Osteoblast (primary cell): ENCODE data around the gene FAM72A. TPM values are rescaled to one million over a fixed set of nuclear protein-coding genes. Genes with fewer than 3 reads are reported as not detected.

Source experiments
- DNase-seq: peaks from one replicate; pipeline ENCODE4 v3.0.0; 2011; ENCODE audit warnings: low spot score, mixed read lengths; ENCODE audit not compliant: insufficient read length; ENCODE audit errors: missing footprints
- H2AFZ ChIP-seq: 2 replicates; pipeline ENCODE4 v1.6.0; 2011; ENCODE audit warnings: mild to moderate bottlenecking, low read length
- H3K27ac ChIP-seq: 2 replicates; pipeline ENCODE4 v1.5.1; 2011; ENCODE audit warnings: mild to moderate bottlenecking, low read depth, low read length, moderate library complexity
- H3K27me3 ChIP-seq: 2 replicates; pipeline ENCODE4 v1.6.0; 2012; ENCODE audit warnings: mild to moderate bottlenecking, control low read depth, inconsistent platforms, low read length, moderate library complexity; ENCODE audit not compliant: insufficient read depth
- H3K36me3 ChIP-seq: 2 replicates; pipeline ENCODE4 v1.5.1; 2011; ENCODE audit warnings: mild to moderate bottlenecking, low read length, control low read depth, moderate library complexity; ENCODE audit not compliant: insufficient read depth
- H3K4me1 ChIP-seq: 2 replicates; pipeline ENCODE4 v1.5.1; 2011; ENCODE audit warnings: mild to moderate bottlenecking, low read length, control low read depth, moderate library complexity; ENCODE audit not compliant: insufficient read depth
- H3K4me2 ChIP-seq: 2 replicates; pipeline ENCODE4 v1.6.0; 2011; ENCODE audit warnings: mild to moderate bottlenecking, low read length; ENCODE audit not compliant: insufficient read depth
- H3K4me3 ChIP-seq: fragments of 200-600 bp; sonication (generic); 3 replicates; pipeline ENCODE4 v1.5.1; 2012; ENCODE audit warnings: mild to moderate bottlenecking, low read length, inconsistent platforms; ENCODE audit not compliant: insufficient read depth
- H3K79me2 ChIP-seq: 2 replicates; pipeline ENCODE4 v1.6.0; 2012; ENCODE audit warnings: mild to moderate bottlenecking, low read length, control low read depth, inconsistent platforms; ENCODE audit not compliant: insufficient read depth
- H3K9me3 ChIP-seq: 2 replicates; pipeline ENCODE4 v1.5.1; 2011; ENCODE audit warnings: low read depth, low read length, control low read depth
- H4K20me1 ChIP-seq: 2 replicates; pipeline ENCODE4 v1.6.0; 2012; ENCODE audit warnings: mild to moderate bottlenecking, low read length, control low read depth; ENCODE audit not compliant: insufficient read depth
- total RNA-seq: library from RNA; depleted of rRNA; stranded (reverse); fragments of >200 nt; gene quantifications from 2 replicates; pipeline ENCODE4 v1.2.3, GENCODE V29; 2012
- TF ChIP-seq, protein P1 (sequence below): IDR thresholded peaks from 2 replicates; pipeline ENCODE4 v1.5.1; 2011; ENCODE audit warnings: mild to moderate bottlenecking, low read depth, low read length, moderate library complexity; ENCODE audit errors: extremely low read depth

Gene FAM72A
- total RNA-seq, 1 donor = 2.2 TPM

DNA sequence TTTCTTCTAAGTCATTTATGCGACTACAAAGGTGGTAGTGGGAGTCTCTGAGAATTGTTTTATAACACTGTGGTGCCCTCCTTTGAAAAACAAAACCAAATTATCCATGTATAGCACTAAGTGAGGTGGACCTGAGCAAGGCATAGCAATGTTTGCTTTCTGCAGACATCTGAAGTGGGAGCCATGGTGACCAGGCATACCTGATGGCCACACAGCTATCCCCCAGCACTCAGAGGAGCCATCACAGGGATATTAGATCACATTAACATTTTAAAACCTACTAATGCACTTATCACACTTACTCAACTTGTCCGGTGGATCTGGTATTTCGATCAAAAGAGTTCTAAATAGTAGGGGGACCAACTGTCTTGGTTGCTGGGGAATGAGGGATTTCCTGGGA lies 60.6 kb downstream of the FAM72A start:
- Histone ChIP-seq H3K27me3 (peaks cover 71% of the 10 kb centered on the region), H3K4me3 (no peak overlapping the region)
- TF ChIP-seq, protein P1, sequence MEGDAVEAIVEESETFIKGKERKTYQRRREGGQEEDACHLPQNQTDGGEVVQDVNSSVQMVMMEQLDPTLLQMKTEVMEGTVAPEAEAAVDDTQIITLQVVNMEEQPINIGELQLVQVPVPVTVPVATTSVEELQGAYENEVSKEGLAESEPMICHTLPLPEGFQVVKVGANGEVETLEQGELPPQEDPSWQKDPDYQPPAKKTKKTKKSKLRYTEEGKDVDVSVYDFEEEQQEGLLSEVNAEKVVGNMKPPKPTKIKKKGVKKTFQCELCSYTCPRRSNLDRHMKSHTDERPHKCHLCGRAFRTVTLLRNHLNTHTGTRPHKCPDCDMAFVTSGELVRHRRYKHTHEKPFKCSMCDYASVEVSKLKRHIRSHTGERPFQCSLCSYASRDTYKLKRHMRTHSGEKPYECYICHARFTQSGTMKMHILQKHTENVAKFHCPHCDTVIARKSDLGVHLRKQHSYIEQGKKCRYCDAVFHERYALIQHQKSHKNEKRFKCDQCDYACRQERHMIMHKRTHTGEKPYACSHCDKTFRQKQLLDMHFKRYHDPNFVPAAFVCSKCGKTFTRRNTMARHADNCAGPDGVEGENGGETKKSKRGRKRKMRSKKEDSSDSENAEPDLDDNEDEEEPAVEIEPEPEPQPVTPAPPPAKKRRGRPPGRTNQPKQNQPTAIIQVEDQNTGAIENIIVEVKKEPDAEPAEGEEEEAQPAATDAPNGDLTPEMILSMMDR = no peak

DNA sequence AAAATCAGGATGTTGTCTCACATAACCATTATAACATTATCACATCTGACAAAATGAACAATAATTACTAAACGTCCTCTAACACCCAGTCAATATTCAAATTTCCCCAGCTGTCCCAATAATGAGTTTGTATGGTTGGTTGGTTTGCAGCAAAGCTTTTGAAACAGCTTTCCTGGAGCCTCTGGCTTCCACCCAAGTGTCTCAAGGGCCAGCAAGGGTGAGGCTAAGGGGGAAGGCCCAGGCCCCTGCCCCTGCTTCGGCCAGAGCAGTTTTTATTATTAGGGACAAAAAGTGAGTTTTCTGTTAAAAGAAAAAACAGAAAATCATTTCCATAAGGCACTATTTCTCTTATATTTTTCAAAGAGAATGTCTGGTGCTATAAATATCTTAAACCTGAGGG lies 66.4 kb downstream of the FAM72A start:
- Histone ChIP-seq H3K4me1 (no peaks in the 10 kb centered on the region), H3K79me2 (no peaks in the 10 kb centered on the region), H3K4me3 (no peak overlapping the region), H2AFZ (no peak overlapping the region), H3K27ac (no peak overlapping the region), H3K27me3 (peaks cover 34% of the 10 kb centered on the region), H4K20me1 (no peaks in the 10 kb centered on the region), H3K36me3 (no peaks in the 10 kb centered on the region), H3K9me3 (no peaks in the 10 kb centered on the region), H3K4me2 (no peak overlapping the region)
- DNase-seq = no peak
- TF ChIP-seq, protein P1 = no peak

More for the DNA sequence above, 60.6 kb downstream of the FAM72A start:
- H3K4me1 ChIP-seq = no peaks in the 10 kb centered on the region
- H4K20me1 ChIP-seq = no peaks in the 10 kb centered on the region
- H3K79me2 ChIP-seq = no peaks in the 10 kb centered on the region
- H3K36me3 ChIP-seq = no peaks in the 10 kb centered on the region
- DNase-seq = no peak
- H3K4me2 ChIP-seq = no peak overlapping the region
- H2AFZ ChIP-seq = no peak overlapping the region
- no peaks in the 10 kb centered on the region for H3K9me3 ChIP-seq
- no peak overlapping the region for H3K27ac ChIP-seq

Other genes with a start within 250 kb of the FAM72A start
- 7.6 and 7.7 TPM in 2 replicates for gene RAB7B, start 199.4 kb downstream of the FAM72A start, total RNA-seq
- not detected in 2 replicates for gene CTSE, start 178.9 kb downstream of the FAM72A start, total RNA-seq
- gene RHEX, start 149.7 kb downstream of the FAM72A start, total RNA-seq = not detected in 2 replicates
- gene AVPR1B, start 85.5 kb downstream of the FAM72A start, total RNA-seq = not detected in 2 replicates
- gene SRGAP2, start 702 bp upstream of the FAM72A start, total RNA-seq = 56.8 and 63.1 TPM in 2 replicates